Sigmoid colon (tissue), 7 donors: ENCODE measurements around the gene THBS1. TPM values are rescaled to one million over a fixed set of nuclear protein-coding genes. Genes with fewer than 3 reads are reported as not detected.

Experiments used
- DNase-seq: peaks from one replicate; pipeline ENCODE4 v3.0.0-alpha.2; 2019
- H3K27ac ChIP-seq, 4 donors: fragments of 200-600 bp; sonication (generic); one replicate each; pipeline ENCODE4 v1.5.1; 2016 to 2019; ENCODE audit warnings: mild to moderate bottlenecking in 1 of 4
- H3K27me3 ChIP-seq, 3 donors: fragments of 200-600 bp; sonication (generic); one replicate each; pipeline ENCODE4 v1.5.1; 2019; ENCODE audit warnings: mild to moderate bottlenecking in 1 of 3
- H3K36me3 ChIP-seq, 4 donors: fragments of 200-600 bp; sonication (generic); one replicate each; pipeline ENCODE4 v1.5.1; 2016 to 2019
- H3K4me1 ChIP-seq, 4 donors: fragments of 200-600 bp; sonication (generic); one replicate each; pipeline ENCODE4 v1.5.1; 2017 to 2019
- H3K4me3 ChIP-seq, 4 donors: fragments of 200-600 bp; sonication (generic); one replicate each; pipeline ENCODE4 v1.5.1; 2017 to 2019; ENCODE audit warnings: mild to moderate bottlenecking in 2 of 4, moderate library complexity in 1 of 4
- H3K9me3 ChIP-seq, 4 donors: fragments of 200-600 bp in 3 of 4; sonication (generic) in 3 of 4; one replicate each; pipeline versions ENCODE4 v1.5.1 to v1.6.1; 2013 to 2019
- EP300 ChIP-seq, 4 donors: sonication (generic); formaldehyde crosslinking; IDR thresholded peaks; one replicate each; pipeline ENCODE4 v1.6.1; 2017; ENCODE audit warnings: antibody characterized with exemption in 4 of 4
- POLR2A ChIP-seq, 2 donors: fragments of 450-650 bp; IDR thresholded peaks; one replicate each; pipeline ENCODE4 v1.6.1; 2016; ENCODE audit warnings: antibody characterized with exemption in 2 of 2, mild to moderate bottlenecking in 2 of 2, moderate library complexity in 2 of 2
- POLR2AphosphoS5 ChIP-seq, 4 donors: sonication (generic); formaldehyde crosslinking; IDR thresholded peaks; one replicate each; pipeline ENCODE4 v1.6.1; 2017; ENCODE audit warnings: antibody characterized with exemption in 4 of 4
- WGBS, 2 donors: extraction: QIAGEN DNeasy Blood & Tissue Kit; methylation state at CpG; one replicate each; pipeline ENCODE4 v1.1.7; 2013; 5-methylcytosine and 5-hydroxymethylcytosine counted together
- intact Hi-C: fragments of 100-400 bp; cut with DNase I; formaldehyde crosslinking; loops from one replicate; pipeline ENCODE4 v1.15.1; 2023
- polyA plus RNA-seq, 3 donors: library from polyadenylated mRNA; stranded (reverse); fragments of 200-250 nt; gene quantifications; one replicate each; pipeline ENCODE4 v1.2.3, GENCODE V29; 2013
- total RNA-seq, 4 donors: library from RNA; depleted of rRNA; stranded (reverse); fragments of >200 nt; gene quantifications; one replicate each; pipeline ENCODE4 v1.1.0, GENCODE V29; 2016
- TF ChIP-seq, protein P1 (sequence below), 4 experiments: fragments of 450-650 bp in 3 of 4; fragments of 200-600 bp in 1 of 4; IDR thresholded peaks; one replicate each; pipeline ENCODE4 v1.5.1; 2016 to 2019; ENCODE audit warnings: antibody characterized with exemption in 4 of 4, mild to moderate bottlenecking in 3 of 4, moderate library complexity in 2 of 4
- donor health status: healthy with polysubstance abuse.
- donor health status: Bipolar disorder and iron deficiency.
- donor health status: healthy.

Gene THBS1
- total and polyA plus RNA-seq, 7 donors, result 13.2 to 3,974 (median 172) TPM

DNA sequence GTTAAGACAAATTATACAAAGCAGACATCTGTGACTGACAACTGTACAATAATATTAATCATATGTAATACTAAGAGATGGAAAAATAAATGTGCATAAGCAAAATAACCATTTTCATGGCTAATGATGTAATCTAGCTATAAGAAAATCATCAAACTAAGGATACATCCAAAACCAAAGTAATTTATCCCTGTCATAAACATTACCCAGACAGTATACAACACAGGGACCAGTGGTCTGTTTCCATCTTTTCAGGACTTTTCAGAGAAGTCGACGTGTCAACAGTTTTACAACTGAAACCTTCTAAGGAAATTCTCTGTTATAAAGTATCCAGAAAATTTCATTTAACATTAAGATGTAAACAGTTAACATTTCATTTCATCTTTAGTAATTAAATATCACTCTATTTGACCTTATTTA, 11.0 kb downstream of the THBS1 start:
- WGBS, 2 donors, result 34 to 72% methylated on average over 2 of the region's 2 CpGs
- no peak for DNase-seq
- Histone ChIP-seq H3K27ac (peak overlapping the region in 2 of 4 donors; percentile 41 to 48), H3K36me3 (peaks cover 59 to 100% (median 79%) of the 10 kb centered on the region in 4 donors), H3K27me3 (no peaks in the 10 kb centered on the region), H3K9me3 (no peaks in the 10 kb centered on the region), H3K4me1 (peaks cover 0 to 64% (median 50%) of the 10 kb centered on the region in 4 donors), H3K4me3 (no peak overlapping the region)
- TF ChIP-seq, protein P1, sequence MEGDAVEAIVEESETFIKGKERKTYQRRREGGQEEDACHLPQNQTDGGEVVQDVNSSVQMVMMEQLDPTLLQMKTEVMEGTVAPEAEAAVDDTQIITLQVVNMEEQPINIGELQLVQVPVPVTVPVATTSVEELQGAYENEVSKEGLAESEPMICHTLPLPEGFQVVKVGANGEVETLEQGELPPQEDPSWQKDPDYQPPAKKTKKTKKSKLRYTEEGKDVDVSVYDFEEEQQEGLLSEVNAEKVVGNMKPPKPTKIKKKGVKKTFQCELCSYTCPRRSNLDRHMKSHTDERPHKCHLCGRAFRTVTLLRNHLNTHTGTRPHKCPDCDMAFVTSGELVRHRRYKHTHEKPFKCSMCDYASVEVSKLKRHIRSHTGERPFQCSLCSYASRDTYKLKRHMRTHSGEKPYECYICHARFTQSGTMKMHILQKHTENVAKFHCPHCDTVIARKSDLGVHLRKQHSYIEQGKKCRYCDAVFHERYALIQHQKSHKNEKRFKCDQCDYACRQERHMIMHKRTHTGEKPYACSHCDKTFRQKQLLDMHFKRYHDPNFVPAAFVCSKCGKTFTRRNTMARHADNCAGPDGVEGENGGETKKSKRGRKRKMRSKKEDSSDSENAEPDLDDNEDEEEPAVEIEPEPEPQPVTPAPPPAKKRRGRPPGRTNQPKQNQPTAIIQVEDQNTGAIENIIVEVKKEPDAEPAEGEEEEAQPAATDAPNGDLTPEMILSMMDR (IDR thresholded peaks at IDR 0.05), result no peak
- TF ChIP-seq POLR2A (IDR thresholded peaks at IDR 0.05) (no peak), POLR2AphosphoS5 (IDR thresholded peaks at IDR 0.05) (peak in 1 of 4 donors; percentile 2)
- intact Hi-C loops, result no loop called here

DNA sequence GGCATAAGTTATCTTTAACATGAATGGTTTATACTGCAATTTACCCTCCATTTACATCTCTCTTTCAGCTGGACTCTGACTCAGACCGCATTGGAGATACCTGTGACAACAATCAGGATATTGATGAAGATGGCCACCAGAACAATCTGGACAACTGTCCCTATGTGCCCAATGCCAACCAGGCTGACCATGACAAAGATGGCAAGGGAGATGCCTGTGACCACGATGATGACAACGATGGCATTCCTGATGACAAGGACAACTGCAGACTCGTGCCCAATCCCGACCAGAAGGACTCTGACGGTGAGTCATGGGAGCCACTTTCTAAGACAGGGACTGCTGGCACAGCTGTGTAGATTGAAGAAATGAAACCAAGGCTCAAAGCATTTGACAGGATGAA, 11.6 kb downstream of the THBS1 start:
- no peaks in the 10 kb centered on the region for H3K27me3 ChIP-seq
- TF ChIP-seq EP300 (IDR thresholded peaks at IDR 0.05) (no peak), POLR2AphosphoS5 (IDR thresholded peaks at IDR 0.05) (peak in 2 of 4 donors; percentile 18 to 49)
- intact Hi-C loops, result no loop called here
- no peak for DNase-seq
- peaks cover 0 to 58% (median 44%) of the 10 kb centered on the region in 4 donors for H3K4me1 ChIP-seq
- WGBS, 2 donors, result 38 to 80% methylated on average over 6 of the region's 6 CpGs
- H3K27ac ChIP-seq, result peak overlapping the region in 2 of 4 donors; percentile 41 to 48
- peaks cover 54 to 95% (median 74%) of the 10 kb centered on the region in 4 donors for H3K36me3 ChIP-seq
- H3K9me3 ChIP-seq, result no peaks in the 10 kb centered on the region
- no peak overlapping the region for H3K4me3 ChIP-seq

DNA sequence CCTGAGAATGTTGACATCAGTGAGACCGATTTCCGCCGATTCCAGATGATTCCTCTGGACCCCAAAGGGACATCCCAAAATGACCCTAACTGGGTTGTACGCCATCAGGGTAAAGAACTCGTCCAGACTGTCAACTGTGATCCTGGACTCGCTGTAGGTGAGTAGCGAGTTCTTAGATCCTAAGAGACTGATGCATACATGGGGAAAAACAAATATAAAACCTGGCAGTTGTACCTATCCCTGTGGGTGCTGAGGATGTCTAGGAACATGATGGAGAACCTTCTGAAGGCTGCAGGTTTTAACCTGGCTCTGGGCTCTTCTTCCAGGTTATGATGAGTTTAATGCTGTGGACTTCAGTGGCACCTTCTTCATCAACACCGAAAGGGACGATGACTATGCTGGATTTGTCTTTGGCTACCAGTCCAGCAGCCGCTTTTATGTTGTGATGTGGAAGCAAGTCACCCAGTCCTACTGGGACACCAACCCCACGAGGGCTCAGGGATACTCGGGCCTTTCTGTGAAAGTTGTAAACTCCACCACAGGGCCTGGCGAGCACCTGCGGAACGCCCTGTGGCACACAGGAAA, 12.3 kb downstream of the THBS1 start:
- 47 to 83% methylated on average over 15 of the region's 15 CpGs for WGBS, 2 donors
- intact Hi-C loops, result no loop called here
- H3K4me3 ChIP-seq, result no peak overlapping the region
- H3K9me3 ChIP-seq, result no peaks in the 10 kb centered on the region
- H3K36me3 ChIP-seq, result peaks cover 47 to 88% (median 67%) of the 10 kb centered on the region in 4 donors
- H3K4me1 ChIP-seq, result peaks cover 0 to 57% (median 40%) of the 10 kb centered on the region in 4 donors
- H3K27ac ChIP-seq, result peak overlapping the region; percentile 27 to 67 (median 37)
- no peak for DNase-seq
- TF ChIP-seq, protein P1 (IDR thresholded peaks at IDR 0.05), result no peak
- peak in 2 of 4 donors; percentile 2 to 6 for TF ChIP-seq POLR2AphosphoS5 (IDR thresholded peaks at IDR 0.05)
- no peaks in the 10 kb centered on the region for H3K27me3 ChIP-seq

DNA sequence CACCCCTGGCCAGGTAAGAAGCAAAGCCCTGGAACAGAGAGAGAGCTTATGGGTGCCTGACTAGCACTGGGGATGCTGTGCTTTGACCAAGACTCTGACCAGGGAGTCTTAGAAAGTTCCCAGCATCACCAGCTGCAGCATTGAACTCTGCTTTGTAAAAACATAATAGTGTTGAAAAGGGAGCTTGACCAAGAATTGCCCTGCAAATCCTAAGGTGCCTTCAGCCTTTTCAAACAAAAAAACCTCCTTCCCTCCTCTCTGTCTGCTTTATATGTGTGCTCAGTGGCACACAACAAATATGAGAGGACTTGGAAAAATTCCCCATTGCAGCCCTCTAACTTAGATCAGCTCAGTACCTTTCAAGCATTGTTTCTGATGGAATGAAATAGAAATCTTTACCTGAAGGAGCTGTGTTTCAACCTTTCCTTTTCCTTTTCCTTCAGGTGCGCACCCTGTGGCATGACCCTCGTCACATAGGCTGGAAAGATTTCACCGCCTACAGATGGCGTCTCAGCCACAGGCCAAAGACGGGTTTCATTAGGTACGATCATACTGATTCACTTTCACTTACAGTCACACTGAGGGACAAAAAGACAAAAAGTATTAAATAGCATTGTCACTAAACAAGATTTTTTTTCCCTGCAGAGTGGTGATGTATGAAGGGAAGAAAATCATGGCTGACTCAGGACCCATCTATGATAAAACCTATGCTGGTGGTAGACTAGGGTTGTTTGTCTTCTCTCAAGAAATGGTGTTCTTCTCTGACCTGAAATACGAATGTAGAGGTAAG, 13.0 kb downstream of the THBS1 start:
- WGBS, 2 donors, result 19 to 63% methylated on average over 7 of the region's 7 CpGs
- no peak for DNase-seq
- H3K4me3 ChIP-seq, result no peak overlapping the region
- H3K9me3 ChIP-seq, result no peaks in the 10 kb centered on the region
- no peaks in the 10 kb centered on the region for H3K27me3 ChIP-seq
- H3K27ac ChIP-seq, result peak overlapping the region; percentile 27 to 67 (median 37)
- peak in 3 of 4 donors; percentile 6 to 8 (median 8) for TF ChIP-seq POLR2AphosphoS5 (IDR thresholded peaks at IDR 0.05)
- TF ChIP-seq, protein P1 (IDR thresholded peaks at IDR 0.05), result no peak
- peaks cover 40 to 82% (median 61%) of the 10 kb centered on the region in 4 donors for H3K36me3 ChIP-seq
- peaks cover 0 to 56% (median 41%) of the 10 kb centered on the region in 4 donors for H3K4me1 ChIP-seq
- intact Hi-C loops, result no loop called here
